GM23248 (cell line): ENCODE measurements around the gene MBNL1. TPM values are rescaled to one million over a fixed set of nuclear protein-coding genes. Genes with fewer than 3 reads are reported as not detected.

Source experiments
- DNase-seq: peaks from one replicate; pipeline ENCODE4 v3.0.0-alpha.2; 2015
- H2AFZ ChIP-seq: fragments of 200-600 bp; sonication (generic); 2 replicates; pipeline ENCODE4 v1.6.1; 2016; ENCODE audit warnings: antibody characterized with exemption
- H3F3A ChIP-seq: fragments of 200-600 bp; sonication (generic); 2 replicates; pipeline ENCODE4 v1.6.1; 2016; ENCODE audit warnings: mild to moderate bottlenecking, antibody characterized with exemption, mixed run types; ENCODE audit not compliant: insufficient read depth
- H3K27ac ChIP-seq: fragments of 200-600 bp; sonication (generic); 2 replicates; pipeline ENCODE4 v1.5.1; 2016; ENCODE audit warnings: mild to moderate bottlenecking
- H3K27me3 ChIP-seq: fragments of 200-600 bp; sonication (generic); replicated peaks from 2 replicates; pipeline ENCODE4 v1.6.1; 2016; ENCODE audit warnings: mild to moderate bottlenecking; ENCODE audit not compliant: insufficient read depth
- H3K36me3 ChIP-seq: fragments of 200-600 bp; sonication (generic); 2 replicates; pipeline ENCODE4 v1.6.1; 2016; ENCODE audit warnings: low read depth, mild to moderate bottlenecking
- H3K4me1 ChIP-seq: fragments of 200-600 bp; sonication (generic); 2 replicates; pipeline ENCODE4 v1.6.1; 2016; ENCODE audit warnings: mild to moderate bottlenecking; ENCODE audit not compliant: insufficient read depth
- H3K4me2 ChIP-seq: fragments of 200-600 bp; sonication (generic); one replicate; pipeline ENCODE4 v1.6.1; 2016; ENCODE audit warnings: mild to moderate bottlenecking; ENCODE audit not compliant: unreplicated experiment
- H3K4me3 ChIP-seq: fragments of 200-600 bp; sonication (generic); 2 replicates; pipeline ENCODE4 v1.5.1; 2016; ENCODE audit warnings: mild to moderate bottlenecking
- H3K79me2 ChIP-seq: fragments of 200-600 bp; sonication (generic); 2 replicates; pipeline ENCODE4 v1.6.1; 2016; ENCODE audit warnings: mild to moderate bottlenecking; ENCODE audit not compliant: insufficient read depth
- H3K9ac ChIP-seq: fragments of 200-600 bp; sonication (generic); 2 replicates; pipeline ENCODE4 v1.6.1; 2016; ENCODE audit warnings: mild to moderate bottlenecking
- H3K9me2 ChIP-seq: fragments of 200-600 bp; sonication (generic); 2 replicates; pipeline ENCODE4 v1.6.1; 2016; ENCODE audit warnings: mixed run types, mild to moderate bottlenecking, moderate library complexity; ENCODE audit not compliant: insufficient read depth
- H3K9me3 ChIP-seq: fragments of 200-600 bp; sonication (generic); one replicate; pipeline ENCODE4 v1.6.1; 2017; ENCODE audit warnings: low read depth
- H4K20me1 ChIP-seq: fragments of 200-600 bp; sonication (generic); 2 replicates; pipeline ENCODE4 v1.6.0; 2016; ENCODE audit not compliant: insufficient read depth
- EZH2 ChIP-seq: fragments of 200-600 bp; sonication (generic); IDR thresholded peaks from 2 replicates; pipeline ENCODE4 v1.6.1; 2018; ENCODE audit warnings: antibody characterized with exemption, mild to moderate bottlenecking; ENCODE audit not compliant: insufficient read depth, poor library complexity, severe bottlenecking
- EZH2phosphoT487 ChIP-seq: fragments of 200-600 bp; sonication (generic); IDR thresholded peaks from 2 replicates; pipeline ENCODE4 v1.6.1; 2018; ENCODE audit warnings: antibody characterized with exemption, moderate library complexity, mild to moderate bottlenecking, low read depth; ENCODE audit not compliant: insufficient read depth
- WGBS, 2 experiments: methylation state at CpG; one replicate each; pipeline ENCODE4 v1.1.6; 2015 to 2017; ENCODE audit warnings: low lambda C conversion rate in 2 of 2, low coverage in 1 of 2; ENCODE audit errors: missing lambda C conversion rate in 2 of 2; 5-methylcytosine and 5-hydroxymethylcytosine counted together
- in situ Hi-C: fragments of 300-500 bp; cut with MboI; formaldehyde crosslinking; loops from 2 replicates; pipeline ENCODE4 v1.15.0; 2020
- polyA plus RNA-seq: library from polyadenylated mRNA; unstranded; fragments of >200 nt; fragmentation: Nextera tagmentation; extraction: Ambion mirVana; gene quantifications from 2 replicates; pipeline ENCODE4 v1.2.1, GENCODE V29; 2016
- total RNA-seq: library from RNA; depleted of rRNA; stranded (reverse); fragments of >200 nt; shearing (Covaris generic); gene quantifications from 2 replicates; pipeline ENCODE4 v1.2.3, GENCODE V29; 2014

The MBNL1 gene
- total and polyA plus RNA-seq, 2 experiments from 2014 or later = 89.5 to 262 TPM

DNA sequence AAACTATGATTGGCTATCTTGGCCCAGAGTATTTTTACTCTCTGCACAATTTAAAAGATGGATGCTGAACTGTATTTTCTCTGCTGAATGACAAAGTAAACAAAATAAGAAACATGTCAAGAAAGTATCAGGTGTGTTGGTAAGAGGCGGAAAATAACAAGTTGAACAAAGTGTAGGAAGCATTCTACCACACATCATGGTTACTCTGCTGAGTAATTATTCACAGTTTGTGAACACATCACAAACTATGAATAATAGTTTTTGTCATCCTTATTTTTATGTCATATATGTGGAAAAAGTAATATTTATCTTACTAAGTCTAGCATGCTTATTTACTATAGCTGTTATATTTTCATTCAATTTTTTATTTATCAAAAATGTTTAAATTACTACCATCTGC is 229.2 kb downstream of the MBNL1 start:
- TF ChIP-seq EZH2phosphoT487 (no peak), EZH2 (no peak)
- peak overlapping the region; percentile 51 for H3K4me3 ChIP-seq
- H3K9me3 ChIP-seq = no peaks in the 10 kb centered on the region
- peak overlapping the region; percentile 60 for H3K4me2 ChIP-seq
- H3F3A ChIP-seq = peaks cover 16% of the 10 kb centered on the region; the same call in 1 of the 2 replicates
- no peaks in the 10 kb centered on the region for H3K36me3 ChIP-seq
- 97 to 100% methylated on average over 1 of the region's 1 CpG for WGBS, 2 experiments
- H3K27ac ChIP-seq = peak overlapping the region; percentile 35
- no peak for DNase-seq
- peak overlapping the region; percentile 58 for H2AFZ ChIP-seq
- peaks cover 12% of the 10 kb centered on the region for H3K4me1 ChIP-seq
- H3K9me2 ChIP-seq = no peaks in the 10 kb centered on the region
- H3K27me3 ChIP-seq = no peaks in the 10 kb centered on the region
- in situ Hi-C loops = no loop called here
- H4K20me1 ChIP-seq = no peaks in the 10 kb centered on the region
- no peaks in the 10 kb centered on the region for H3K79me2 ChIP-seq
- H3K9ac ChIP-seq = no peak overlapping the region

DNA sequence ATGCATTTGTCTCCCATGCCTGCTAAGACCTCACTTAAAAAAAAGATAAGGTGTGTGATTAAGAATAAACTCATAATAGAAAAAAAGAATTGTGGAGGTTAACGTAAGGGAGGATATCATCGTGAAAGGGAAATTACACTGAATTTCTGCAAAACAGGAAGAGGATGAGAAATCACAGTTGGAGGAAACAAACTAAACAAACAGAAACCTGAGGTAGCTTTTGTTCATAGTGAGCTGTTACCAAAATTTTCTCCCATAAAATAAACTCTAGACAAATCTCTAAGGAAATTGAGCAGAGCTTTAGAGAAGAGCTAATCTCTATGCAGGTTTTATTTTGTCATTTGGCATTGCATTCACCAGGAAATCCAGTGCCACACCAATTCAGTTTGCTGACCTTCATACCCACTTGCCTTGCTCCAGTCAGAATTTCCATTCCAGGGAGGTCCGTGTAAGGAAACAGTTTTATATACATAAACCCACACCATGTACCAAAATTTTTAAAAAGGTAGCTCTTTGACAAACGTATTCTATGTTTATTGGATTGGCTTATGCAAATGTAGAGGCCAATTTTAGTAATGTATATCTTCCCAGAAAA is 231.2 kb downstream of the MBNL1 start:
- Histone ChIP-seq H4K20me1 (no peaks in the 10 kb centered on the region), H3K4me2 (no peak overlapping the region), H3K9me3 (no peaks in the 10 kb centered on the region), H3K4me3 (no peak overlapping the region), H3K36me3 (no peaks in the 10 kb centered on the region), H3K9me2 (no peaks in the 10 kb centered on the region), H3K79me2 (no peaks in the 10 kb centered on the region), H2AFZ (no peak overlapping the region), H3K4me1 (peaks cover 12% of the 10 kb centered on the region), H3F3A (peaks cover 16% of the 10 kb centered on the region; the same call in 1 of the 2 replicates), H3K27me3 (no peaks in the 10 kb centered on the region), H3K9ac (no peak overlapping the region), H3K27ac (no peak overlapping the region)
- WGBS, 2 experiments = 66 to 80% methylated on average over 4 of the region's 4 CpGs
- no peak for TF ChIP-seq EZH2phosphoT487
- no peak for DNase-seq
- in situ Hi-C loops = no loop called here

GRCh38 chr3:152505926-152506325 is 237.2 kb downstream of the MBNL1 start:
- Histone ChIP-seq H3K27me3 (no peaks in the 10 kb centered on the region), H3F3A (no peaks in the 10 kb centered on the region), H3K9me2 (no peaks in the 10 kb centered on the region), H3K36me3 (no peaks in the 10 kb centered on the region), H3K4me2 (no peak overlapping the region), H3K9ac (no peak overlapping the region), H3K4me1 (no peaks in the 10 kb centered on the region), H3K4me3 (no peak overlapping the region), H3K27ac (no peak overlapping the region), H2AFZ (no peak overlapping the region), H3K79me2 (no peaks in the 10 kb centered on the region), H4K20me1 (no peaks in the 10 kb centered on the region), H3K9me3 (no peaks in the 10 kb centered on the region)
- no peak for TF ChIP-seq EZH2phosphoT487
- no peak for TF ChIP-seq EZH2
- in situ Hi-C loops = no loop called here
- 81 to 86% methylated on average over 5 of the region's 5 CpGs for WGBS, 2 experiments
- no peak for DNase-seq

- peak; percentile 15 for DNase-seq
- Histone ChIP-seq H3K4me1 (no peaks in the 10 kb centered on the region), H3K79me2 (no peaks in the 10 kb centered on the region), H3K9me3 (no peaks in the 10 kb centered on the region), H3K27me3 (no peaks in the 10 kb centered on the region), H3K4me3 (no peak overlapping the region), H4K20me1 (no peaks in the 10 kb centered on the region), H3F3A (no peaks in the 10 kb centered on the region), H3K4me2 (no peak overlapping the region), H3K9me2 (no peaks in the 10 kb centered on the region), H3K9ac (no peak overlapping the region), H3K27ac (no peak overlapping the region), H3K36me3 (no peaks in the 10 kb centered on the region), H2AFZ (no peak overlapping the region)
- in situ Hi-C loops = no loop called here
- 71 to 76% methylated on average over 1 of the region's 1 CpG for WGBS, 2 experiments
- TF ChIP-seq EZH2phosphoT487 = no peak
- no peak for TF ChIP-seq EZH2
Observed at GRCh38 chr3:152508705-152509104, 240.0 kb downstream of the MBNL1 start.

DNA sequence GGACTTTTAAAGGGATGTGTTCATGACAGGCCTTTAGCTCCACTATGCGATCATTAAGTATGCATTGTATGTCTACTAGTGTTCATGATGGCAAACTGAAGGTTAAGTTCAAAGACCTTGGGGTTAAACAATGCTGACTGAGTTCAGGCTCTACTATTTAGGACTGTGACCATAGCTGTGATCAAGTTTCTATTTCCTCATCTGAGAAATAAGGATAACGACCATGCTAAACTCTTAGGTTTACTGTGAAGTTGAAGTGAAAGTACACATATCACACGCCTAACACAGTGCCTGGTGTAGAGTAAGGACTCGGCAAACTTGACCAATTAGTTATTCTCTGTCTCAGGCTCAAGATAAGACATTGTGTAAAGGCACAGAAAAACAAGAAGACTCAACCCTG is 243.2 kb downstream of the MBNL1 start:
- in situ Hi-C loops = no loop called here
- 86 to 89% methylated on average over 4 of the region's 4 CpGs for WGBS, 2 experiments
- H4K20me1 ChIP-seq = no peaks in the 10 kb centered on the region

More for the DNA sequence above, 243.2 kb downstream of the MBNL1 start:
- H3K4me1 ChIP-seq = no peaks in the 10 kb centered on the region
- H3F3A ChIP-seq = no peaks in the 10 kb centered on the region
- no peaks in the 10 kb centered on the region for H3K79me2 ChIP-seq
- H3K4me3 ChIP-seq = no peak overlapping the region
- no peaks in the 10 kb centered on the region for H3K9me2 ChIP-seq
- no peaks in the 10 kb centered on the region for H3K36me3 ChIP-seq
- no peak overlapping the region for H2AFZ ChIP-seq
- H3K27ac ChIP-seq = no peak overlapping the region
- H3K9ac ChIP-seq = no peak overlapping the region
- no peak for TF ChIP-seq EZH2
- no peak for TF ChIP-seq EZH2phosphoT487
- no peak overlapping the region for H3K4me2 ChIP-seq
- no peaks in the 10 kb centered on the region for H3K9me3 ChIP-seq
- no peak for DNase-seq
- H3K27me3 ChIP-seq = no peaks in the 10 kb centered on the region
